Liver (tissue), 9 donors: Measurements from ENCODE around the gene WDCP. TPM values are rescaled to one million over a fixed set of nuclear protein-coding genes. Genes with fewer than 3 reads are reported as not detected.

Experiments
- DNase-seq: peaks from one replicate; pipeline ENCODE4 v3.0.0-alpha.2; 2017; ENCODE audit warnings: low spot score
- H3K27ac ChIP-seq, 2 donors: one replicate each; pipeline ENCODE4 v1.7.0; 2013; ENCODE audit warnings: inconsistent platforms in 2 of 2, low read length in 2 of 2, control low read depth in 1 of 2, low read depth in 1 of 2, mild to moderate bottlenecking in 1 of 2
- H3K27me3 ChIP-seq, 4 donors: one replicate each; pipeline versions ENCODE4 v1.6.1 to v1.7.0; 2013; ENCODE audit warnings: low read length in 3 of 4, inconsistent platforms in 1 of 4, mild to moderate bottlenecking in 1 of 4, moderate library complexity in 1 of 4; ENCODE audit not compliant: control insufficient read depth in 4 of 4, insufficient read depth in 4 of 4
- H3K36me3 ChIP-seq, 4 donors: one replicate each; pipeline versions ENCODE4 v1.6.1 to v1.7.0; 2013; ENCODE audit warnings: low read length in 3 of 4, mild to moderate bottlenecking in 3 of 4, low read depth in 1 of 4, moderate library complexity in 1 of 4; ENCODE audit not compliant: control insufficient read depth in 4 of 4, insufficient read depth in 3 of 4
- H3K4me1 ChIP-seq, 4 donors: one replicate each; pipeline versions ENCODE4 v1.6.1 to v1.7.0; 2013; ENCODE audit warnings: low read length in 3 of 4, mild to moderate bottlenecking in 3 of 4, moderate library complexity in 1 of 4; ENCODE audit not compliant: control insufficient read depth in 4 of 4, insufficient read depth in 4 of 4
- H3K4me3 ChIP-seq, 3 donors: one replicate each; pipeline versions ENCODE4 v1.6.1 to v1.7.0; 2013; ENCODE audit warnings: low read length in 3 of 3, control low read depth in 1 of 3, low read depth in 1 of 3, mild to moderate bottlenecking in 1 of 3
- H3K9ac ChIP-seq, 2 donors: one replicate each; pipeline ENCODE4 v1.7.0; 2013; ENCODE audit warnings: low read length in 2 of 2, mild to moderate bottlenecking in 2 of 2, moderate library complexity in 2 of 2, control low read depth in 1 of 2, low read depth in 1 of 2
- H3K9me3 ChIP-seq, 4 donors: one replicate each; pipeline versions ENCODE4 v1.6.1 to v1.7.0; 2013; ENCODE audit warnings: low read length in 3 of 4; ENCODE audit not compliant: control insufficient read depth in 4 of 4
- ATF3 ChIP-seq: IDR thresholded peaks from 2 replicates; pipeline ENCODE4 v1.6.1; 2016; ENCODE audit warnings: antibody characterized with exemption
- EGR1 ChIP-seq, 2 donors: IDR thresholded peaks; 2 replicates each; pipeline ENCODE4 v1.6.1; 2016 to 2018; ENCODE audit warnings: antibody characterized with exemption in 2 of 2, low read depth in 2 of 2
- FOXA1 ChIP-seq: IDR thresholded peaks from 2 replicates; pipeline ENCODE4 v1.6.1; 2016; ENCODE audit warnings: antibody characterized with exemption
- FOXA2 ChIP-seq: IDR thresholded peaks from 2 replicates; pipeline ENCODE4 v1.6.1; 2016; ENCODE audit warnings: antibody characterized with exemption
- GABPA ChIP-seq, 2 donors: IDR thresholded peaks in 1 of 2; conservative IDR thresholded peaks in 1 of 2; 2 replicates each; pipeline ENCODE4 v1.6.1; 2016; ENCODE audit warnings: antibody characterized with exemption in 2 of 2, mild to moderate bottlenecking in 1 of 2, moderate library complexity in 1 of 2
- HNF4A ChIP-seq, 2 donors: conservative IDR thresholded peaks; 2 replicates each; pipeline ENCODE4 v1.6.1; 2016; ENCODE audit warnings: antibody characterized with exemption in 2 of 2, mild to moderate bottlenecking in 2 of 2
- HNF4G ChIP-seq: IDR thresholded peaks from 2 replicates; pipeline ENCODE4 v1.6.1; 2016; ENCODE audit warnings: antibody characterized with exemption
- JUND ChIP-seq, 2 donors: IDR thresholded peaks; 2 replicates each; pipeline ENCODE4 v1.6.1; 2016; ENCODE audit warnings: antibody characterized with exemption in 2 of 2
- RAD21 ChIP-seq, 2 donors: IDR thresholded peaks; 2 replicates each; pipeline ENCODE4 v1.6.1; 2016; ENCODE audit warnings: antibody characterized with exemption in 2 of 2, mild to moderate bottlenecking in 2 of 2
- SP1 ChIP-seq: IDR thresholded peaks from 2 replicates; pipeline ENCODE4 v1.6.1; 2018; ENCODE audit warnings: antibody characterized with exemption, mild to moderate bottlenecking
- TAF1 ChIP-seq: conservative IDR thresholded peaks from 2 replicates; pipeline ENCODE4 v1.6.1; 2016; ENCODE audit warnings: antibody characterized with exemption, mild to moderate bottlenecking
- YY1 ChIP-seq: IDR thresholded peaks from 2 replicates; pipeline ENCODE4 v1.6.1; 2016; ENCODE audit warnings: antibody characterized with exemption, mild to moderate bottlenecking
- ZBTB33 ChIP-seq: IDR thresholded peaks from 2 replicates; pipeline ENCODE4 v1.6.1; 2016; ENCODE audit warnings: antibody characterized with exemption
- WGBS: extraction: QIAGEN DNeasy Blood & Tissue Kit; methylation state at CpG from one replicate; pipeline ENCODE4 v1.1.7; 2013; 5-methylcytosine and 5-hydroxymethylcytosine counted together
- polyA plus RNA-seq, 2 donors: library from polyadenylated mRNA; stranded (reverse) in 1 of 2; unstranded in 1 of 2; fragments of 200-250 nt in 1 of 2; fragments of >200 nt in 1 of 2; fragmentation: Nextera tagmentation in 1 of 2; extraction: Ambion mirVana in 1 of 2; gene quantifications; one replicate each; pipeline versions ENCODE4 v1.2.1 to v1.2.3, GENCODE V29; 2013 to 2015
- total RNA-seq, 2 donors: library from RNA; depleted of rRNA; stranded (reverse); fragments of >200 nt; gene quantifications; one replicate each; pipeline ENCODE4 v1.2.3, GENCODE V29; 2014
- TF ChIP-seq, protein P1 (sequence below): IDR thresholded peaks from 2 replicates; pipeline ENCODE4 v1.6.1; 2016; ENCODE audit warnings: antibody characterized with exemption
- TF ChIP-seq, protein P2 (sequence below): fragments of 150-350 bp; IDR thresholded peaks from 2 replicates; pipeline ENCODE4 v1.5.1; 2017; ENCODE audit warnings: improper control_type of control experiment, low read depth, low read length; ENCODE audit not compliant: missing input control
- donor health status: healthy.
- donor health status: healthy.
- donor health status: healthy.
- donor health status: healthy.
- donor health status: healthy.

WDCP gene
- total and polyA plus RNA-seq, 4 donors: 2.0 to 6.0 (median 4.4) TPM

DNA sequence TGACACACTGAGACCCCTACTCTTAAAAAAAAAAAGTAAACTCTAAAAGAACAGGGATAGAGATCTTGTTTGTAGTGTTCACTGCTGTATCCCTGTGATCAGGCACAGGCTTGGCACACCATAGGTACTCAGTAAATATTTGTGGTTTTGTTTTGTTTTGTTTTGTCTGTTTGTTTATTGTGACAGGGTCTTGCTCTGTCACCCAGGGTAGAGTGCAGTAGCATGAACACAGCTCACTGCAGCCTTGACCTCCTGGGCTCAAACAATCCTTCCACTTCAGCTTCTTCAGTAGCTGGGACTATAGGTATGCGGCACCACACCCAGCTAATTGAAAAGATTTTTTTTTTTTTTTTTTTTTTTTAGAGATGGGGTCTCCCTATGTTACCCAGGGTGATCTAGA lies 5.8 kb upstream of the WDCP start:
- 95% methylated on average over 1 of the region's 1 CpG for WGBS
- H3K4me3 ChIP-seq: no peak overlapping the region
- no peaks in the 10 kb centered on the region for H3K36me3 ChIP-seq
- H3K4me1 ChIP-seq: peaks cover 0 to 18% (median 10%) of the 10 kb centered on the region in 4 donors
- H3K27me3 ChIP-seq: no peaks in the 10 kb centered on the region
- DNase-seq: no peak
- no peak overlapping the region for H3K27ac ChIP-seq
- no peak for TF ChIP-seq HNF4G
- TF ChIP-seq HNF4A (conservative IDR thresholded peaks at IDR 0.05): peak in 1 of 2 donors; percentile 8
- no peak for TF ChIP-seq GABPA (IDR thresholded peaks at IDR 0.05 in 1 of 2, conservative IDR thresholded peaks at IDR 0.05 in 1 of 2)
- TF ChIP-seq TAF1: no peak
- no peak for TF ChIP-seq FOXA2
- no peak overlapping the region for H3K9ac ChIP-seq
- no peaks in the 10 kb centered on the region for H3K9me3 ChIP-seq

- no peak for TF ChIP-seq GABPA (IDR thresholded peaks at IDR 0.05 in 1 of 2, conservative IDR thresholded peaks at IDR 0.05 in 1 of 2)
- TF ChIP-seq SP1: no peak
- TF ChIP-seq YY1: no peak
- TF ChIP-seq ATF3: no peak
- TF ChIP-seq FOXA2: no peak
- no peak for TF ChIP-seq HNF4A (conservative IDR thresholded peaks at IDR 0.05)
- no peak for TF ChIP-seq RAD21 (IDR thresholded peaks at IDR 0.05)
- no peak for TF ChIP-seq FOXA1
- TF ChIP-seq, protein P1, sequence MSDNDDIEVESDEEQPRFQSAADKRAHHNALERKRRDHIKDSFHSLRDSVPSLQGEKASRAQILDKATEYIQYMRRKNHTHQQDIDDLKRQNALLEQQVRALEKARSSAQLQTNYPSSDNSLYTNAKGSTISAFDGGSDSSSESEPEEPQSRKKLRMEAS: no peak
- TF ChIP-seq EGR1 (IDR thresholded peaks at IDR 0.05; ENCODE audit: low read depth in 2 of 2): no peak
- TF ChIP-seq, protein P2, sequence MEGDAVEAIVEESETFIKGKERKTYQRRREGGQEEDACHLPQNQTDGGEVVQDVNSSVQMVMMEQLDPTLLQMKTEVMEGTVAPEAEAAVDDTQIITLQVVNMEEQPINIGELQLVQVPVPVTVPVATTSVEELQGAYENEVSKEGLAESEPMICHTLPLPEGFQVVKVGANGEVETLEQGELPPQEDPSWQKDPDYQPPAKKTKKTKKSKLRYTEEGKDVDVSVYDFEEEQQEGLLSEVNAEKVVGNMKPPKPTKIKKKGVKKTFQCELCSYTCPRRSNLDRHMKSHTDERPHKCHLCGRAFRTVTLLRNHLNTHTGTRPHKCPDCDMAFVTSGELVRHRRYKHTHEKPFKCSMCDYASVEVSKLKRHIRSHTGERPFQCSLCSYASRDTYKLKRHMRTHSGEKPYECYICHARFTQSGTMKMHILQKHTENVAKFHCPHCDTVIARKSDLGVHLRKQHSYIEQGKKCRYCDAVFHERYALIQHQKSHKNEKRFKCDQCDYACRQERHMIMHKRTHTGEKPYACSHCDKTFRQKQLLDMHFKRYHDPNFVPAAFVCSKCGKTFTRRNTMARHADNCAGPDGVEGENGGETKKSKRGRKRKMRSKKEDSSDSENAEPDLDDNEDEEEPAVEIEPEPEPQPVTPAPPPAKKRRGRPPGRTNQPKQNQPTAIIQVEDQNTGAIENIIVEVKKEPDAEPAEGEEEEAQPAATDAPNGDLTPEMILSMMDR: no peak
- TF ChIP-seq JUND (IDR thresholded peaks at IDR 0.05): no peak
- no peak for TF ChIP-seq TAF1
- no peak for TF ChIP-seq ZBTB33
- no peak for DNase-seq
- Histone ChIP-seq H3K4me1 (peaks cover 0 to 24% (median 13%) of the 10 kb centered on the region in 4 donors), H3K9ac (no peak overlapping the region), H3K36me3 (no peaks in the 10 kb centered on the region), H3K9me3 (no peaks in the 10 kb centered on the region), H3K27me3 (no peaks in the 10 kb centered on the region), H3K27ac (no peak overlapping the region), H3K4me3 (no peak overlapping the region)
- 74% methylated on average over 8 of the region's 8 CpGs for WGBS
Observed at GRCh38 chr2:24051833-24052232, 4.6 kb upstream of the WDCP start.
